HepG2 (cell line): ENCODE data around the gene LINGO3. TPM values are rescaled to one million over a fixed set of nuclear protein-coding genes. Genes with fewer than 3 reads are reported as not detected.

Source experiments
- CEBPG ChIP-seq: IDR thresholded peaks from 2 replicates; pipeline ENCODE4 v1.6.1; 2016
- ELF1 ChIP-seq: sonication (generic); formaldehyde crosslinking; IDR thresholded peaks from 2 replicates; pipeline ENCODE4 v1.4.0; 2020; ENCODE audit warnings: missing genetic modification reagents
- FOXJ3 ChIP-seq: sonication (generic); formaldehyde crosslinking; IDR thresholded peaks from 2 replicates; pipeline ENCODE4 v1.4.0; 2020; ENCODE audit warnings: missing genetic modification reagents, mild to moderate bottlenecking, borderline replicate concordance
- FOXO1 ChIP-seq: sonication (generic); formaldehyde crosslinking; IDR thresholded peaks from 2 replicates; pipeline ENCODE4 v1.4.0; 2020; ENCODE audit warnings: missing genetic modification reagents
- GFI1 ChIP-seq: sonication (generic); formaldehyde crosslinking; IDR thresholded peaks from 2 replicates; pipeline ENCODE4 v1.5.0; 2020; ENCODE audit warnings: missing genetic modification reagents, mild to moderate bottlenecking, borderline replicate concordance
- HBP1 ChIP-seq: IDR thresholded peaks from 2 replicates; pipeline ENCODE4 v1.6.1; 2016; ENCODE audit warnings: low read depth, control low read depth
- HDAC6 ChIP-seq: fragments of 200-600 bp; sonication (generic); IDR thresholded peaks from 2 replicates; pipeline ENCODE4 v1.7.0; 2017; ENCODE audit warnings: mild to moderate bottlenecking, antibody characterized with exemption, low read length, low read depth
- HMG20B ChIP-seq: conservative IDR thresholded peaks from 2 replicates; pipeline ENCODE4 v1.6.1; 2016; ENCODE audit warnings: missing genetic modification reagents, missing compliant biosample characterization
- MXI1 ChIP-seq: IDR thresholded peaks from 3 replicates; pipeline ENCODE4 v1.6.1; 2012; ENCODE audit warnings: low read depth, low read length, inconsistent platforms, borderline replicate concordance
- NBN ChIP-seq: fragments of 450-650 bp; conservative IDR thresholded peaks from 2 replicates; pipeline ENCODE4 v1.6.1; 2017
- NFIB ChIP-seq: sonication (generic); formaldehyde crosslinking; IDR thresholded peaks from 2 replicates; pipeline ENCODE4 v1.9.0; 2021; ENCODE audit warnings: missing genetic modification reagents, mild to moderate bottlenecking, borderline replicate concordance
- POLR2AphosphoS2 ChIP-seq: IDR thresholded peaks from 2 replicates; pipeline ENCODE4 v1.6.1; 2011; ENCODE audit warnings: low read depth, low read length, improper control_type of control experiment
- PRMT3 ChIP-seq: sonication (generic); formaldehyde crosslinking; IDR thresholded peaks from 2 replicates; pipeline ENCODE4 v1.8.1; 2022; ENCODE audit warnings: low read depth, mild to moderate bottlenecking, moderate library complexity, missing genetic modification reagents, borderline replicate concordance
- RXRA ChIP-seq: sonication (generic); formaldehyde crosslinking; IDR thresholded peaks from 2 replicates; pipeline ENCODE4 v1.5.1; 2020; ENCODE audit warnings: missing genetic modification reagents
- SKI ChIP-seq: fragments of 450-650 bp; IDR thresholded peaks from one replicate; pipeline ENCODE4 v1.6.1; 2018; ENCODE audit warnings: mild to moderate bottlenecking; ENCODE audit not compliant: partially characterized antibody
- STAG1 ChIP-seq: sonication (generic); formaldehyde crosslinking; IDR thresholded peaks from 2 replicates; pipeline ENCODE4 v1.4.0; 2020; ENCODE audit warnings: missing genetic modification reagents
- TCF12 ChIP-seq, 2 experiments: fragments of 450-650 bp in 1 of 2; sonication (generic) in 1 of 2; formaldehyde crosslinking in 1 of 2; IDR thresholded peaks; 2 replicates each; pipeline versions ENCODE4 v1.6.1 to v1.8.0; 2017 to 2022; ENCODE audit warnings: antibody characterized with exemption in 1 of 2, mild to moderate bottlenecking in 1 of 2, missing genetic modification reagents in 1 of 2, moderate library complexity in 1 of 2
- ZBTB46 ChIP-seq: sonication (generic); formaldehyde crosslinking; IDR thresholded peaks from 2 replicates; pipeline ENCODE4 v1.4.0; 2020; ENCODE audit warnings: mild to moderate bottlenecking, missing genetic modification reagents, borderline replicate concordance
- ZNF205 ChIP-seq: IDR thresholded peaks from 2 replicates; pipeline ENCODE4 v1.6.1; 2018; ENCODE audit warnings: missing biosample characterization, missing genetic modification reagents
- ZNF253 ChIP-seq: sonication (generic); formaldehyde crosslinking; IDR thresholded peaks from 2 replicates; pipeline ENCODE4 v1.8.0; 2022; ENCODE audit warnings: mild to moderate bottlenecking, missing genetic modification reagents, borderline replicate concordance
- ZNF274 ChIP-seq: sonication (generic); formaldehyde crosslinking; IDR thresholded peaks from 2 replicates; pipeline ENCODE4 v1.5.1; 2020; ENCODE audit warnings: mild to moderate bottlenecking, missing genetic modification reagents
- ZNF326 ChIP-seq: sonication (generic); formaldehyde crosslinking; IDR thresholded peaks from 2 replicates; pipeline ENCODE4 v1.4.0; 2020; ENCODE audit warnings: missing genetic modification reagents, borderline replicate concordance
- ZNF335 ChIP-seq: sonication (generic); formaldehyde crosslinking; IDR thresholded peaks from 2 replicates; pipeline ENCODE4 v1.4.0; 2020; ENCODE audit warnings: missing genetic modification reagents
- ZNF720 ChIP-seq: sonication (generic); formaldehyde crosslinking; IDR thresholded peaks from 2 replicates; pipeline ENCODE4 v1.4.0; 2020; ENCODE audit warnings: missing genetic modification reagents
- ZNF737 ChIP-seq: sonication (generic); formaldehyde crosslinking; IDR thresholded peaks from 2 replicates; pipeline ENCODE4 v1.5.0; 2020; ENCODE audit warnings: missing genetic modification reagents, mild to moderate bottlenecking, borderline replicate concordance
- ZNF780A ChIP-seq: sonication (generic); formaldehyde crosslinking; IDR thresholded peaks from 2 replicates; pipeline ENCODE4 v1.8.0; 2022; ENCODE audit warnings: mild to moderate bottlenecking, missing genetic modification reagents, moderate library complexity
- ZNF83 ChIP-seq: sonication (generic); formaldehyde crosslinking; IDR thresholded peaks from 2 replicates; pipeline ENCODE4 v1.4.0; 2020; ENCODE audit warnings: missing genetic modification reagents, mild to moderate bottlenecking, borderline replicate concordance
- ZSCAN20 ChIP-seq: sonication (generic); formaldehyde crosslinking; IDR thresholded peaks from 2 replicates; pipeline ENCODE4 v1.4.0; 2020; ENCODE audit warnings: missing genetic modification reagents, mild to moderate bottlenecking, borderline replicate concordance
- ZSCAN29 ChIP-seq: sonication (generic); formaldehyde crosslinking; conservative IDR thresholded peaks from 2 replicates; pipeline ENCODE4 v1.4.0; 2020; ENCODE audit warnings: mild to moderate bottlenecking, missing genetic modification reagents
- polyA plus RNA-seq, 8 experiments: library from polyadenylated mRNA; depleted of rRNA in 3 of 8; stranded (reverse) in 7 of 8; unstranded in 1 of 8; fragments of >200 nt; fragmentation: Illumina TruSeq in 4 of 8; extraction: Trizol in 4 of 8; gene quantifications; 2 replicates each; pipeline versions ENCODE4 v1.2.1 to v1.2.3, GENCODE V29; 2011 to 2016; ENCODE audit warnings: low read depth in 4 of 8, missing spikeins in 1 of 8, mixed read lengths in 1 of 8; ENCODE audit not compliant: insufficient read depth in 1 of 8
- total RNA-seq, 5 experiments: library from RNA; depleted of rRNA; stranded (reverse); fragments of >200 nt; fragmentation: Illumina TruSeq; extraction: Trizol; gene quantifications; 2 replicates each; pipeline ENCODE4 v1.2.3, GENCODE V29; 2016; ENCODE audit warnings: low read depth in 1 of 5

The LINGO3 gene
- total and polyA plus RNA-seq, 2 of the 13 experiments (the other 11 are each of a cell fraction or from before 2014, with no cell fraction given) = not detected

- TF ChIP-seq ZBTB46 (CRISPR knock-in tag) (no peak), TCF12 (IDR thresholded peaks at IDR 0.05) (no peak), TCF12 (CRISPR knock-in tag; IDR thresholded peaks at IDR 0.05) (no peak), MXI1 (peak; percentile 89; the same call in 2 of the 3 replicates), SKI (peak; percentile 74), FOXJ3 (CRISPR knock-in tag) (no peak), ZSCAN29 (CRISPR knock-in tag) (no peak), ZNF274 (peak; percentile 76), ZNF326 (CRISPR knock-in tag) (peak; percentile 92; the same call in 1 of the 2 replicates), ZNF737 (CRISPR knock-in tag) (no peak), HMG20B (CRISPR knock-in tag) (no peak), STAG1 (peak; percentile 62), ZNF335 (peak; percentile 57; the same call in 1 of the 2 replicates), CEBPG (CRISPR knock-in tag) (peak; percentile 27), ZNF720 (no peak), HDAC6 (no peak), NFIB (no peak), RXRA (peak; percentile 84), ZNF253 (peak; percentile 71; the same call in 1 of the 2 replicates), GFI1 (no peak; the same call in 1 of the 2 replicates), ZSCAN20 (CRISPR knock-in tag) (0 out of 2 replicates have a peak, but pooled peaks have one; percentile 45), PRMT3 (CRISPR knock-in tag) (0 out of 2 replicates have a peak, but pooled peaks have one; percentile 32), ZNF83 (CRISPR knock-in tag) (0 out of 2 replicates have a peak, but pooled peaks have one; percentile 48), NBN (no peak), ZNF780A (CRISPR knock-in tag) (no peak; the same call in 1 of the 2 replicates), FOXO1 (CRISPR knock-in tag) (0 out of 2 replicates have a peak, but pooled peaks have one; percentile 44), ZNF205 (CRISPR knock-in tag) (0 out of 2 replicates have a peak, but pooled peaks have one; percentile 44), POLR2AphosphoS2 (no peak), ELF1 (CRISPR knock-in tag) (peak; percentile 95), HBP1 (no peak)
These were observed 34.4 kb downstream of the LINGO3 start (continued) for GRCh38 chr19:2273356-2274184.
